HCT116 (cell line): Measurements from ENCODE around the gene SLC16A1. TPM values are rescaled to one million over a fixed set of nuclear protein-coding genes. Genes with fewer than 3 reads are reported as not detected.

ENCODE experiments used
- ATAC-seq: fragments of 200-7000 bp; cut with Tn5 transposase; 2 replicates; pipeline ENCODE4 v1.9.1; 2020; ENCODE audit warnings: mild to moderate bottlenecking, moderate library complexity
- BruUV-seq: library from RNA; stranded (reverse); fragments of 400-500 nt; replicated peaks from 2 replicates; lab custom pipeline; 2021; lab: Mats Ljungman, UMichigan
- CTCF ChIA-PET: fragments of 300-600 bp; sonication (Branson Sonifier 250); formaldehyde crosslinking; loops from one replicate; lab custom pipeline; 2021; ENCODE audit warnings: antibody characterized with exemption; lab: Charles Lee
- POLR2A ChIA-PET: fragments of 300-600, 350-600 bp; sonication (Branson Sonifier 250); formaldehyde crosslinking; loops from one replicate; lab custom pipeline; 2021; ENCODE audit warnings: antibody characterized with exemption; lab: Charles Lee
- RAD21 ChIA-PET, 2 experiments: fragments of 300-600 bp; sonication (Branson Sonifier 250); formaldehyde crosslinking; loops; one replicate each; lab custom pipeline; 2023; ENCODE audit warnings: low total read pairs in 2 of 2; ENCODE audit not compliant: uncharacterized antibody in 2 of 2, unreplicated experiment in 2 of 2, low non-redundant PET in 1 of 2; lab: Charles Lee
- DNase-seq: peaks from one replicate; pipeline ENCODE4 v3.0.0-alpha.2; 2010; ENCODE audit warnings: low read depth, low spot score
- H2AFZ ChIP-seq: fragments of 200-600 bp; shearing (Covaris generic), sonication (generic); 2 replicates; pipeline ENCODE4 v1.6.1; 2017; ENCODE audit warnings: low read depth, mixed run types, mixed read lengths, antibody characterized with exemption, low read length; ENCODE audit not compliant: poor library complexity, severe bottlenecking
- H3K27ac ChIP-seq: 2 replicates; pipeline ENCODE4 v1.5.1; 2012; ENCODE audit warnings: low read depth, low read length
- H3K27me3 ChIP-seq: fragments of 200-600 bp; sonication (generic); 2 replicates; pipeline ENCODE4 v1.6.1; 2016; ENCODE audit warnings: mixed run types, low read length, mixed read lengths; ENCODE audit not compliant: insufficient read depth
- H3K36me3 ChIP-seq, 2 experiments: fragments of 200-500 bp in 1 of 2; fragments of 200-600 bp in 1 of 2; sonication (Bioruptor generic) in 1 of 2; sonication (generic) in 1 of 2; 2 replicates each; pipeline versions ENCODE4 v1.5.1 to v1.6.1; 2014 to 2016; ENCODE audit warnings: low read length in 2 of 2, inconsistent platforms in 1 of 2, mixed read lengths in 1 of 2, mixed run types in 1 of 2; ENCODE audit not compliant: insufficient read depth in 2 of 2, control insufficient read depth in 1 of 2
- H3K4me1 ChIP-seq, 2 experiments: fragments of 200-600 bp in 1 of 2; sonication (generic) in 1 of 2; 2 replicates each; pipeline versions ENCODE4 v1.5.1 to v1.6.1; 2012 to 2017; ENCODE audit warnings: low read length in 2 of 2, inconsistent platforms in 1 of 2, mild to moderate bottlenecking in 1 of 2, mixed read lengths in 1 of 2, mixed run types in 1 of 2, moderate library complexity in 1 of 2; ENCODE audit not compliant: insufficient read depth in 2 of 2, control insufficient read depth in 1 of 2
- H3K4me2 ChIP-seq: fragments of 200-600 bp; sonication (generic); 2 replicates; pipeline ENCODE4 v1.6.1; 2017; ENCODE audit warnings: mixed run types, low read length, mixed read lengths
- H3K4me3 ChIP-seq, 2 experiments: fragments of 200-600 bp in 1 of 2; sonication (generic) in 1 of 2; replicated peaks in 1 of 2; 2 replicates each; pipeline ENCODE4 v1.5.1; 2011 to 2016; ENCODE audit warnings: low read length in 2 of 2, control low read depth in 1 of 2, low read depth in 1 of 2, mild to moderate bottlenecking in 1 of 2, mixed read lengths in 1 of 2, mixed run types in 1 of 2
- H3K79me2 ChIP-seq: fragments of 200-600 bp; sonication (generic); 2 replicates; pipeline ENCODE4 v1.6.1; 2017; ENCODE audit warnings: mild to moderate bottlenecking, mixed run types, low read length, moderate library complexity, mixed read lengths; ENCODE audit not compliant: insufficient read depth
- H3K9ac ChIP-seq: fragments of 200-600 bp; sonication (generic); 2 replicates; pipeline ENCODE4 v1.6.1; 2016; ENCODE audit warnings: low read length, mixed read lengths
- H3K9me2 ChIP-seq: fragments of 200-600 bp; sonication (generic), shearing (Covaris generic); 2 replicates; pipeline ENCODE4 v1.6.1; 2017; ENCODE audit warnings: mixed run types, mild to moderate bottlenecking, moderate library complexity; ENCODE audit not compliant: insufficient read depth
- H3K9me3 ChIP-seq, 2 experiments: fragments of 200-500 bp in 1 of 2; fragments of 200-600 bp in 1 of 2; sonication (Bioruptor generic) in 1 of 2; sonication (generic) in 1 of 2; 2 replicates each; pipeline ENCODE4 v1.6.1; 2014 to 2017; ENCODE audit warnings: low read length in 2 of 2, mixed read lengths in 2 of 2, inconsistent platforms in 1 of 2, low read depth in 1 of 2, mild to moderate bottlenecking in 1 of 2, mixed run types in 1 of 2, moderate library complexity in 1 of 2; ENCODE audit not compliant: control insufficient read depth in 1 of 2, insufficient read depth in 1 of 2
- H4K20me1 ChIP-seq: fragments of 200-600 bp; sonication (generic), shearing (Covaris generic); 2 replicates; pipeline ENCODE4 v1.6.1; 2017; ENCODE audit warnings: mixed run types, mild to moderate bottlenecking, moderate library complexity; ENCODE audit not compliant: insufficient read depth
- ATF3 ChIP-seq: IDR thresholded peaks from 2 replicates; pipeline ENCODE4 v1.6.1; 2012
- CBX3 ChIP-seq: IDR thresholded peaks from 2 replicates; pipeline ENCODE4 v1.6.1; 2012; ENCODE audit warnings: low read depth
- CTCF ChIP-seq, 3 experiments: fragments of 200-600 bp in 1 of 3; sonication (generic) in 1 of 3; IDR thresholded peaks in 2 of 3; conservative IDR thresholded peaks in 1 of 3; 2 replicates each; pipeline ENCODE4 v1.5.1; 2012 to 2017; ENCODE audit warnings: low read depth in 2 of 3, low read length in 2 of 3, antibody characterized with exemption in 1 of 3, borderline replicate concordance in 1 of 3, control low read depth in 1 of 3, mild to moderate bottlenecking in 1 of 3, mixed read lengths in 1 of 3, mixed run types in 1 of 3, moderate library complexity in 1 of 3; ENCODE audit not compliant: insufficient read depth in 1 of 3
- EGR1 ChIP-seq: IDR thresholded peaks from 2 replicates; pipeline ENCODE4 v1.6.1; 2012; ENCODE audit warnings: low read depth
- EZH2 ChIP-seq: fragments of 200-600 bp; sonication (generic); IDR thresholded peaks from 2 replicates; pipeline ENCODE4 v1.6.1; 2017; ENCODE audit warnings: antibody characterized with exemption, mixed run types
- EZH2phosphoT487 ChIP-seq: fragments of 200-600 bp; IDR thresholded peaks from 2 replicates; pipeline ENCODE4 v1.6.1; 2018; ENCODE audit warnings: antibody characterized with exemption, borderline replicate concordance
- POLR2AphosphoS5 ChIP-seq: IDR thresholded peaks from 2 replicates; pipeline ENCODE4 v1.6.1; 2011; ENCODE audit warnings: mild to moderate bottlenecking, low read depth, low read length, moderate library complexity
- REST ChIP-seq: IDR thresholded peaks from 2 replicates; pipeline ENCODE4 v1.6.1; 2012; ENCODE audit warnings: low read depth
- SIN3A ChIP-seq: IDR thresholded peaks from 2 replicates; pipeline ENCODE4 v1.6.1; 2012; ENCODE audit warnings: low read depth
- SRF ChIP-seq: IDR thresholded peaks from 2 replicates; pipeline ENCODE4 v1.6.1; 2012; ENCODE audit warnings: low read depth
- TCF7L2 ChIP-seq: IDR thresholded peaks from 2 replicates; pipeline ENCODE4 v1.7.0; 2011; ENCODE audit warnings: borderline replicate concordance, inconsistent platforms; ENCODE audit not compliant: insufficient read depth, insufficient read length; ENCODE audit errors: extremely low read depth
- ZNF274 ChIP-seq: fragments of 200-500 bp; sonication (Bioruptor generic); IDR thresholded peaks from 2 replicates; pipeline ENCODE4 v1.6.1; 2014; ENCODE audit warnings: mild to moderate bottlenecking, low read depth, low read length, inconsistent platforms
- intact Hi-C: fragments of 100-400 bp; cut with micrococcal nuclease; formaldehyde crosslinking; loops from 2 replicates; pipeline ENCODE4 v1.10.0; 2022
- total RNA-seq: library from RNA; stranded (reverse); gene quantifications from one replicate; pipeline ENCODE4 v1.2.1, GENCODE V29; 2021; ENCODE audit not compliant: unreplicated experiment

The SLC16A1 gene
- total RNA-seq, 1 experiment from 2014 or later: 96.7 TPM

- H3K36me3 ChIP-seq: no peaks in the 10 kb centered on the region
- BruUV-seq: no TSS peak
- no peaks in the 10 kb centered on the region; the same call in 1 of the 2 replicates for H3K79me2 ChIP-seq
- H3K4me3 ChIP-seq: no peak overlapping the region
- no peaks in the 10 kb centered on the region for H3K9me3 ChIP-seq
- no peak overlapping the region for H3K9ac ChIP-seq
- POLR2A ChIA-PET: no interaction called here
- H2AFZ ChIP-seq: no peak overlapping the region
- TF ChIP-seq SRF (no peak), ZNF274 (no peak), EZH2 (no peak), CBX3 (no peak), EGR1 (no peak), POLR2AphosphoS5 (no peak)
- H3K9me2 ChIP-seq: no peaks in the 10 kb centered on the region
- RAD21 ChIA-PET: no interaction called here
- intact Hi-C loops: no loop called here
- CTCF ChIA-PET: no interaction called here
- H4K20me1 ChIP-seq: no peaks in the 10 kb centered on the region
- H3K4me1 ChIP-seq: no peaks in the 10 kb centered on the region
- H3K4me2 ChIP-seq: no peak overlapping the region
- no peak overlapping the region for H3K27ac ChIP-seq
- H3K27me3 ChIP-seq: no peaks in the 10 kb centered on the region
- no peak for DNase-seq
- ATAC-seq: no peak
These were observed 27.6 kb upstream of the SLC16A1 start for GRCh38 chr1:112983537-112984131.

- intact Hi-C loops: no loop called here
- POLR2A ChIA-PET: no interaction called here
- CTCF ChIA-PET: no interaction called here
- no peak for TF ChIP-seq CTCF (IDR thresholded peaks at IDR 0.05 in 2 of 3, conservative IDR thresholded peaks at IDR 0.05 in 1 of 3; ENCODE audit: borderline replicate concordance in 1 of 3, insufficient read depth in 1 of 3, low read depth in 2 of 3, low read length in 2 of 3)
- no peak for TF ChIP-seq EZH2phosphoT487
- TF ChIP-seq TCF7L2: no peak
- no peak for TF ChIP-seq ATF3
- no peak for TF ChIP-seq REST
- no peak for TF ChIP-seq POLR2AphosphoS5
- TF ChIP-seq SIN3A: no peak
These were observed 27.0 kb upstream of the SLC16A1 start for GRCh38 chr1:112982853-112983536.

More at GRCh38 chr1:112982853-112983536, 27.0 kb upstream of the SLC16A1 start:
- H3K79me2 ChIP-seq: no peaks in the 10 kb centered on the region; the same call in none of the 2 replicates
- no peak overlapping the region for H2AFZ ChIP-seq
- no peak for DNase-seq
- H4K20me1 ChIP-seq: no peaks in the 10 kb centered on the region
- H3K4me1 ChIP-seq: no peaks in the 10 kb centered on the region
- RAD21 ChIA-PET: no interaction called here
- no peak overlapping the region for H3K4me3 ChIP-seq
- H3K27me3 ChIP-seq: no peaks in the 10 kb centered on the region
- BruUV-seq: no TSS peak
- ATAC-seq: no peak
- no peak overlapping the region for H3K27ac ChIP-seq
- H3K9me2 ChIP-seq: no peaks in the 10 kb centered on the region
- no peak overlapping the region for H3K9ac ChIP-seq
- H3K4me2 ChIP-seq: no peak overlapping the region
- H3K36me3 ChIP-seq: no peaks in the 10 kb centered on the region
- H3K9me3 ChIP-seq: no peaks in the 10 kb centered on the region
